ENCODE results near the gene NACC1.

Gene NACC1

GRCh38 chr19:13154911-13155471, 36.9 kb downstream of the NACC1 start:
- no peak for TF ChIP-seq CTCF (IDR thresholded peaks at IDR 0.05)
- Histone ChIP-seq H3K4me3 (peak overlapping the region; percentile 93), H3K27ac (peak overlapping the region; percentile 98 to 100)
- peak; percentile 88 for DNase-seq (ENCODE audit: low spot score)

GRCh38 chr19:13155472-13156359, 37.7 kb downstream of the NACC1 start:
- DNase-seq (ENCODE audit: low spot score): peak; percentile 93
- Histone ChIP-seq H3K4me3 (peak overlapping the region; percentile 93), H3K27ac (peak overlapping the region; percentile 98 to 100)
- TF ChIP-seq CTCF (IDR thresholded peaks at IDR 0.05): no peak

GRCh38 chr19:13159713-13160112, 41.6 kb downstream of the NACC1 start:
- Histone ChIP-seq H3K27ac (no peak overlapping the region), H3K4me3 (no peak overlapping the region)
- DNase-seq (ENCODE audit: low spot score): no peak
- no peak for TF ChIP-seq CTCF (IDR thresholded peaks at IDR 0.05)

GRCh38 chr19:13160557-13160956, 42.5 kb downstream of the NACC1 start:
- TF ChIP-seq CTCF (IDR thresholded peaks at IDR 0.05): no peak
- Histone ChIP-seq H3K27ac (no peak overlapping the region), H3K4me3 (no peak overlapping the region)
- no peak for DNase-seq (ENCODE audit: low spot score)

- peak overlapping the region; percentile 65 for H3K4me3 ChIP-seq
- DNase-seq (ENCODE audit: low spot score): peak; percentile 99
- H3K27ac ChIP-seq: peak overlapping the region; percentile 95 to 98
- no peak for TF ChIP-seq CTCF (IDR thresholded peaks at IDR 0.05)
Measured at GRCh38 chr19:13162724-13163608, 44.9 kb downstream of the NACC1 start.

GRCh38 chr19:13163609-13164342, 45.7 kb downstream of the NACC1 start:
- TF ChIP-seq CTCF (IDR thresholded peaks at IDR 0.05): no peak
- H3K4me3 ChIP-seq: peak overlapping the region; percentile 65
- peak overlapping the region; percentile 95 to 98 for H3K27ac ChIP-seq
- peak; percentile 92 for DNase-seq (ENCODE audit: low spot score)
